ENCODE data around the gene ARHGDIA. TPM values are rescaled to one million over a fixed set of nuclear protein-coding genes. Genes with fewer than 3 reads are reported as not detected.

Gene ARHGDIA
- total and polyA plus RNA-seq, 8 donors = 57.1 to 435 (median 151) TPM

GRCh38 chr17:81843713-81844326 is 27.3 kb downstream of the ARHGDIA start:
- Histone ChIP-seq H3K9me3 (no peaks in the 10 kb centered on the region), H3K4me1 (peaks cover 0 to 10% (median 3%) of the 10 kb centered on the region in 4 donors), H3K27ac (no peak overlapping the region), H3K36me3 (peaks cover 57 to 69% (median 65%) of the 10 kb centered on the region in 4 donors), H3K4me3 (no peak overlapping the region), H3K27me3 (no peaks in the 10 kb centered on the region)
- TF ChIP-seq CTCF (IDR thresholded peaks at IDR 0.05) (no peak), EP300 (IDR thresholded peaks at IDR 0.05) (no peak), POLR2A (IDR thresholded peaks at IDR 0.05) (no peak), POLR2AphosphoS5 (IDR thresholded peaks at IDR 0.05) (no peak)
- 87 to 93% (median 88%) methylated on average over 25 to 30 of the region's 30 CpGs for WGBS, 5 donors
- intact Hi-C loops (cut with DNase I; ENCODE audit: low total_unique reads) = no loop called here
- no peak for DNase-seq

GRCh38 chr17:81842725-81843504 is 28.2 kb downstream of the ARHGDIA start:
- Histone ChIP-seq H3K4me3 (no peak overlapping the region), H3K9me3 (no peaks in the 10 kb centered on the region), H3K27me3 (no peaks in the 10 kb centered on the region), H3K4me1 (peaks cover 0 to 10% (median 3%) of the 10 kb centered on the region in 4 donors), H3K27ac (no peak overlapping the region), H3K36me3 (peaks cover 54 to 60% (median 56%) of the 10 kb centered on the region in 4 donors)
- no peak for DNase-seq
- WGBS, 5 donors = 67 to 77% (median 70%) methylated on average over 18 to 21 of the region's 21 CpGs
- intact Hi-C loops (cut with DNase I; ENCODE audit: low total_unique reads) = no loop called here
- TF ChIP-seq POLR2A (IDR thresholded peaks at IDR 0.05) (no peak), POLR2AphosphoS5 (IDR thresholded peaks at IDR 0.05) (no peak), CTCF (IDR thresholded peaks at IDR 0.05) (no peak), EP300 (IDR thresholded peaks at IDR 0.05) (no peak)

- intact Hi-C loops (cut with DNase I; ENCODE audit: low total_unique reads) = no loop called here
- H3K9me3 ChIP-seq = no peaks in the 10 kb centered on the region
- peaks cover 0 to 10% (median 3%) of the 10 kb centered on the region in 4 donors for H3K4me1 ChIP-seq
- DNase-seq = no peak
- peaks cover 50 to 54% (median 50%) of the 10 kb centered on the region in 4 donors for H3K36me3 ChIP-seq
- WGBS, 5 donors = 87 to 92% (median 88%) methylated on average over 10 to 11 of the region's 11 CpGs
- TF ChIP-seq POLR2A (IDR thresholded peaks at IDR 0.05) = no peak
- TF ChIP-seq CTCF (IDR thresholded peaks at IDR 0.05) = no peak
- TF ChIP-seq EP300 (IDR thresholded peaks at IDR 0.05) = no peak
- no peak for TF ChIP-seq POLR2AphosphoS5 (IDR thresholded peaks at IDR 0.05)
- no peaks in the 10 kb centered on the region for H3K27me3 ChIP-seq
- no peak overlapping the region for H3K4me3 ChIP-seq
- no peak overlapping the region for H3K27ac ChIP-seq
Observed at GRCh38 chr17:81842378-81842724, 28.8 kb downstream of the ARHGDIA start.

GRCh38 chr17:81841866-81842265 is 29.3 kb downstream of the ARHGDIA start:
- Histone ChIP-seq H3K27ac (no peak overlapping the region), H3K4me3 (no peak overlapping the region)

More at GRCh38 chr17:81841866-81842265, 29.3 kb downstream of the ARHGDIA start:
- no peak for TF ChIP-seq EP300 (IDR thresholded peaks at IDR 0.05)
- TF ChIP-seq POLR2A (IDR thresholded peaks at IDR 0.05) = no peak
- no peak for TF ChIP-seq CTCF (IDR thresholded peaks at IDR 0.05)
- no peak for TF ChIP-seq POLR2AphosphoS5 (IDR thresholded peaks at IDR 0.05)
- H3K9me3 ChIP-seq = no peaks in the 10 kb centered on the region
- 56 to 80% (median 67%) methylated on average over 15 of the region's 15 CpGs for WGBS, 5 donors
- no peaks in the 10 kb centered on the region for H3K27me3 ChIP-seq
- no peak for DNase-seq
- peaks cover 0 to 10% (median 3%) of the 10 kb centered on the region in 4 donors for H3K4me1 ChIP-seq
- intact Hi-C loops (cut with DNase I; ENCODE audit: low total_unique reads) = no loop called here
- peaks cover 45 to 49% (median 46%) of the 10 kb centered on the region in 4 donors for H3K36me3 ChIP-seq
